Naive thymus-derived CD4-positive, alpha-beta T cell (primary cell): Measurements from ENCODE around the gene PDE6B. TPM values are rescaled to one million over a fixed set of nuclear protein-coding genes. Genes with fewer than 3 reads are reported as not detected.

ENCODE experiments used
- ATAC-seq: fragments of 150-1000 bp; cut with Tn5 transposase; 2 replicates; pipeline ENCODE4 v1.10.0; 2021; ENCODE audit warnings: mild to moderate bottlenecking, moderate library complexity
- CTCF ChIA-PET: fragments of 350-600 bp; sonication (Branson Sonifier 250); formaldehyde crosslinking; loops from one replicate; lab custom pipeline; 2021; ENCODE audit warnings: antibody characterized with exemption; lab: Charles Lee
- POLR2A ChIA-PET: fragments of 350-600 bp; sonication (Branson Sonifier 250); formaldehyde crosslinking; loops from one replicate; lab custom pipeline; 2021; ENCODE audit warnings: antibody characterized with exemption, inconsistent platforms; lab: Charles Lee
- DNase-seq, 9 donors: peaks; one replicate each; pipeline versions ENCODE4 v3.0.0 to v3.0.0-alpha.2; 2020 to 2022; ENCODE audit warnings: mixed read lengths in 1 of 9
- H3K27ac ChIP-seq: one replicate; pipeline ENCODE4 v1.7.0; 2013; ENCODE audit warnings: mild to moderate bottlenecking, low read depth, low read length, moderate library complexity
- H3K27me3 ChIP-seq, 2 donors: one replicate each; pipeline ENCODE4 v1.7.0; 2013; ENCODE audit warnings: low read length in 2 of 2, mild to moderate bottlenecking in 2 of 2, moderate library complexity in 2 of 2; ENCODE audit not compliant: control insufficient read depth in 2 of 2, insufficient read depth in 2 of 2
- H3K36me3 ChIP-seq, 3 experiments: 1 replicate in 2 of 3; 2 replicates in 1 of 3; pipeline ENCODE4 v1.7.0; 2013; ENCODE audit warnings: low read length in 3 of 3, mild to moderate bottlenecking in 3 of 3, moderate library complexity in 1 of 3; ENCODE audit not compliant: insufficient read depth in 3 of 3, control insufficient read depth in 2 of 3
- H3K4me1 ChIP-seq, 2 donors: one replicate each; pipeline ENCODE4 v1.7.0; 2013; ENCODE audit warnings: low read length in 2 of 2, mild to moderate bottlenecking in 2 of 2, moderate library complexity in 1 of 2; ENCODE audit not compliant: control insufficient read depth in 2 of 2, insufficient read depth in 2 of 2
- H3K4me3 ChIP-seq: 2 replicates; pipeline ENCODE4 v1.7.0; 2013; ENCODE audit warnings: mild to moderate bottlenecking, low read length
- H3K9me3 ChIP-seq, 3 experiments: 1 replicate in 2 of 3; 2 replicates in 1 of 3; pipeline ENCODE4 v1.7.0; 2013; ENCODE audit warnings: low read length in 3 of 3; ENCODE audit not compliant: control insufficient read depth in 2 of 3
- H3K27ac Mint-ChIP-seq, 9 donors: one replicate each; pipeline ENCODE4 v1.8.0; 2020 to 2022; ENCODE audit warnings: mixed read lengths in 9 of 9, mild to moderate bottlenecking in 8 of 9, moderate library complexity in 5 of 9, inconsistent platforms in 2 of 9
- H3K27me3 Mint-ChIP-seq, 5 donors: one replicate each; pipeline ENCODE4 v1.8.0; 2021 to 2022; ENCODE audit warnings: mixed read lengths in 5 of 5, mild to moderate bottlenecking in 1 of 5
- H3K36me3 Mint-ChIP-seq, 5 donors: one replicate each; pipeline ENCODE4 v1.8.0; 2020 to 2022; ENCODE audit warnings: mixed read lengths in 5 of 5, mild to moderate bottlenecking in 3 of 5, inconsistent platforms in 1 of 5
- H3K4me1 Mint-ChIP-seq, 7 donors: one replicate each; pipeline ENCODE4 v1.8.0; 2020 to 2022; ENCODE audit warnings: mixed read lengths in 7 of 7, mild to moderate bottlenecking in 3 of 7, inconsistent platforms in 1 of 7
- H3K4me3 Mint-ChIP-seq, 10 donors: one replicate each; pipeline ENCODE4 v1.8.0; 2020 to 2022; ENCODE audit warnings: mild to moderate bottlenecking in 10 of 10, mixed read lengths in 10 of 10, moderate library complexity in 6 of 10, inconsistent platforms in 2 of 10
- H3K9me3 Mint-ChIP-seq, 11 donors: one replicate each; pipeline ENCODE4 v1.8.0; 2020 to 2022; ENCODE audit warnings: mixed read lengths in 11 of 11, mild to moderate bottlenecking in 4 of 11, inconsistent platforms in 1 of 11, moderate library complexity in 1 of 11
- intact Hi-C, 2 donors: fragments of 100-400 bp; cut with micrococcal nuclease; formaldehyde crosslinking; loops; one replicate each; pipeline ENCODE4 v1.15.1; 2023
- polyA plus RNA-seq, 2 donors: library from polyadenylated mRNA; unstranded; fragments of 300-500 nt; fragmentation: Illumina TruSeq; gene quantifications; one replicate each; pipeline ENCODE4 v1.2.3, GENCODE V29; 2021
- total RNA-seq, 6 experiments: library from RNA in 5 of 6; stranded (reverse) in 5 of 6; gene quantifications; 1 replicate in 5 of 6; 2 replicates in 1 of 6; pipeline ENCODE4 v1.2.3 and lab custom pipeline; 2021 to 2026

The PDE6B gene
- total and polyA plus RNA-seq, 7 experiments from 2014 or later, result 13.7 to 28.3 (median 19.8) TPM

DNA sequence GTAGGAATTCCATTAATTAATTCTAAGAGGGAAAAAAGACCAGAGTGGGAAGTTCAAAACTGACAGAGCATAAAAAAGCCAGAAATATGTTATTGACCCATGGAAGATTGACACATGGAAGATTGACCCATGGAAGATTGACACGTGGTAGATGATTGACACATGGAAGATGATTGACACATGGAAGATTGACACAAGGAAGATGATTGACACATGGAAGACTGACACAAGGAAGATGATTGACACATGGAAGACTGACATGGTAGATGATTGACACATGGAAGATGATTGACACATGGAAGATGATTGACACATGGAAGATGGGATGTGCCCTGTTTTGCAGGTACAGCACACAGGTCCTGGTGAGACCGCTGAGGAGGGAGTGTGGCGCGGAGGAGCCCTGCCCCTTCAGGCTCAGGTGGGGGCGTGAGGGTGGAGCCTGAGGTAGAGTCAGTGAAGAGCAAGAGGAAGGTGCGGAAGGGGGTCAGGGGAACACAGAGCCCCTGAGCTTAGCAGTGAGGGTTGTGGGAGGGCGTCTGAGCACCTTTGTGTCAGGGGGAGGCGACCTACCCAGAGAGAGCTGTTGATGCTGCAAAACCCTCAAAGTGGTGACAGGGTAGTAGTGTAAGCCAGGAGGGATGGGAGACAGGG lies 15.8 kb upstream of the PDE6B start:
- ATAC-seq, result no peak

DNA sequence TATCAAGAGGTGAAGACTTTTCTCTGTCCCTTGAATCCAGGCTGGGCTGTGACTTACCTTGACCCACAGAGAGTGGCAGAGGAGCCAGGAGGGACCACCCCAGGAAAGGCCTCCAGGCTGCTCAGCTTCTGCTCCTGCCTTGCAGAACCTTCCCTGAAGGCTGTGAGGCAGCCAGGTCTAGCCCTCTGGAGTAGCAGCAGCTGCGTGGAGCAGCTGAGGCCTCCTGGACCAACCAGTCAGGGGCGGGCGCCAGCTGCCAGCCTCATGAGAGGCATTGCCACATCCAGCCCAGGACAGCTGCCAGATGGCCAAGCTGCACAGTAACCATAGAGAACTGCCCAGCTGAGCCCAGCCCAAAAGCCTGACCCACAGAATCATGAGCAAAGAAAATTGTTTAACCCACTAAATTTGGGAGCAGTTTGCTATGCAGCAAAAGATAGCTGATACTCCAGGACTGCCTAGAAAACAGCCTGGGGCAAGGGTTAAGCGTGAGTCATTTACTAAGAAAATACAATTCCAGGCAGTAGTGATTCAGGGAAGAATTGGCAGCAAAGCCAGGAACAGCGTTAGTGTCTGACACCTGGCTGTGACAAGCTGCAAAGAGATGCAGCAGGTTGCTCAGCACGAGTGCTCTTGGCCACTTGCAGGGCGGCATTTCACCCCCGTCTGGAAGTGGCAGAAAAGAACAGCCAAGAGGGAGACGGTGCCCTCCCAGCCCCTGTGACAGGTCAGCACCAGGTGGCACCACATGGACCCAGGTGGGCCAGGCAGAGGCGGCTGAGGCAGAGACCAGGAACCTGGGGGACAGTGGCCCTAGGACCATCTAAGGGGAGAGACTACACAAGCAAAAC lies 14.7 kb upstream of the PDE6B start:
- H3K27ac Mint-ChIP-seq, result no peak overlapping the region
- DNase-seq (no peak), ATAC-seq (no peak)
- Histone ChIP-seq H3K36me3 (no peaks in the 10 kb centered on the region), H3K4me3 (no peak overlapping the region), H3K9me3 (no peaks in the 10 kb centered on the region), H3K4me1 (no peaks in the 10 kb centered on the region), H3K27me3 (no peaks in the 10 kb centered on the region), H3K27ac (no peak overlapping the region)
- intact Hi-C loops, result no loop called here
- peaks cover 0 to 9% (median 0%) of the 10 kb centered on the region in 7 donors for H3K4me1 Mint-ChIP-seq
- ChIA-PET CTCF (no interaction called here), POLR2A (no interaction called here)
- H3K4me3 Mint-ChIP-seq, result no peak overlapping the region
- H3K27me3 Mint-ChIP-seq, result peaks cover 3 to 39% (median 18%) of the 10 kb centered on the region in 5 donors
- H3K9me3 Mint-ChIP-seq, result peaks cover 0 to 7% (median 1%) of the 10 kb centered on the region in 11 donors
- peaks cover 0 to 5% (median 0%) of the 10 kb centered on the region in 5 donors for H3K36me3 Mint-ChIP-seq

More for the DNA sequence above, 15.8 kb upstream of the PDE6B start:
- ChIA-PET CTCF (no interaction called here), POLR2A (no interaction called here)
- no peak overlapping the region for H3K4me3 ChIP-seq
- H3K27me3 ChIP-seq, result no peaks in the 10 kb centered on the region
- Mint-ChIP-seq H3K36me3 (peaks cover 0 to 5% (median 0%) of the 10 kb centered on the region in 5 donors), H3K9me3 (peaks cover 0 to 9% (median 1%) of the 10 kb centered on the region in 11 donors), H3K4me1 (peaks cover 0 to 9% (median 0%) of the 10 kb centered on the region in 7 donors), H3K27me3 (peaks cover 2 to 38% (median 18%) of the 10 kb centered on the region in 5 donors), H3K27ac (no peak overlapping the region), H3K4me3 (no peak overlapping the region)
- H3K27ac ChIP-seq, result no peak overlapping the region
- intact Hi-C loops, result no loop called here
- no peaks in the 10 kb centered on the region for H3K9me3 ChIP-seq
- no peak for DNase-seq
- no peaks in the 10 kb centered on the region for H3K36me3 ChIP-seq
- no peaks in the 10 kb centered on the region for H3K4me1 ChIP-seq

DNA sequence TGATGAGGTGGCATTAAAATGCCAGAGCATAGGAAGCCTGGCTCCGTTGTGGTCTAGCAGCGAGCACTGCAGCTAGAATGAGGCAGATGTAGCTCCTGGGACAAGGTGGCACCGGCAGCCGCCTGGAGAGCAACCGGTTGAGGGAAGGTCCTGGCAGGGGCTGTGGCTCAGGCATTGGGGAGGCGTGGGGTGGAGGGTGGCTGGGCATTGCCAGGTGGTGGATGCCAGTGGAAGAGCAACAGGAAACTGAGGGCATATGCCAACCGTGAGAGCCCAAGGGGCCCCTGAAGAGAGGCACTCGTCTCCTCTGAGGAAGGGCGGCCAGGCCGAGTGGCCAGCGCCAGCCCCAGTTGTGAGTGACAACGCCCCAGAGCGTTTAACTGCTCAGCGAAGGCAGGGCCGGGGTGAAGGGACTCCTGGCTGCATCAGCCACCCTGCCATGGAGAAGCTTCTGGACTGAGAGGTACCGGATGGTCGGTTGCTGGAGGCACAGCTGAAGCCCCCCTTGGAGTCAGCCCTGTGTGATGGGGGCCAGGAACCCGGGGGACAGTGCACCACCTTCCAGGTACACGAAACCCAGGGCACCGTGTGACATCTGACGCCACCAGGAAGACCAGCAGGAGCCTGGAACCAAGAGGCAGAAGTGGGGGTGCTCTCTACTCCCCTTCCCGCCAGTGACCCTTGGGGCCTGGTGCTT lies 13.2 kb upstream of the PDE6B start:
- Histone ChIP-seq H3K9me3 (no peaks in the 10 kb centered on the region), H3K27me3 (no peaks in the 10 kb centered on the region), H3K36me3 (no peaks in the 10 kb centered on the region), H3K27ac (no peak overlapping the region), H3K4me1 (no peaks in the 10 kb centered on the region), H3K4me3 (no peak overlapping the region)
- Mint-ChIP-seq H3K4me3 (no peak overlapping the region), H3K9me3 (peaks cover 0 to 7% (median 1%) of the 10 kb centered on the region in 11 donors), H3K36me3 (peaks cover 0 to 5% (median 0%) of the 10 kb centered on the region in 5 donors), H3K27ac (no peak overlapping the region), H3K27me3 (peaks cover 3 to 39% (median 24%) of the 10 kb centered on the region in 5 donors), H3K4me1 (peaks cover 0 to 9% (median 0%) of the 10 kb centered on the region in 7 donors)
- DNase-seq (no peak), ATAC-seq (no peak)
- intact Hi-C loops, result no loop called here
- CTCF ChIA-PET, result no interaction called here
- POLR2A ChIA-PET, result no interaction called here

DNA sequence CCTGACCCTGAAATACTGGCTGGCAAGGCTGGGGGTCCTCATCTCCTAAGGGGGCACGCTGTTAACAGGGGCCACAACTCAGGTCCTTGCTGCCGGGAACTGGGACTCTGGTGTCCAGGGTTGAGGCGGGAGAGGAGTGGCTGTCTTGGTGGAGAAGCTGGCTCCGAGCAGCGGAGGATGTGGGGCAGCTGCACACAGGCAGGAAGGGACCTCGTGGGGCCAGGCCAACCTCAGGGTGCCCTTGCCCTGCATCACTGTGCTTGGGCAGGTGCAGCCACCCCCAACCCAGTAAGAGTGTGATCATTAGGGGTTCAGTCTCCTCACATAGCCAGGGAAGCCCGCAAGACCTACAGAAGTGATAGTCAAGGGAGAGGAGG lies 12.6 kb upstream of the PDE6B start:
- intact Hi-C loops, result no loop called here
- ChIA-PET POLR2A (no interaction called here), CTCF (no interaction called here)
- Mint-ChIP-seq H3K4me1 (peaks cover 0 to 9% (median 0%) of the 10 kb centered on the region in 7 donors), H3K4me3 (no peak overlapping the region), H3K9me3 (peaks cover 0 to 7% (median 1%) of the 10 kb centered on the region in 11 donors), H3K27ac (no peak overlapping the region), H3K27me3 (peaks cover 3 to 37% (median 25%) of the 10 kb centered on the region in 5 donors), H3K36me3 (peaks cover 0 to 5% (median 0%) of the 10 kb centered on the region in 5 donors)
- no peak for ATAC-seq
- DNase-seq, result no peak
- no peaks in the 10 kb centered on the region for H3K9me3 ChIP-seq
- no peaks in the 10 kb centered on the region for H3K36me3 ChIP-seq
- H3K4me3 ChIP-seq, result no peak overlapping the region
- no peak overlapping the region for H3K27ac ChIP-seq
- no peaks in the 10 kb centered on the region for H3K27me3 ChIP-seq
- no peaks in the 10 kb centered on the region for H3K4me1 ChIP-seq

DNA sequence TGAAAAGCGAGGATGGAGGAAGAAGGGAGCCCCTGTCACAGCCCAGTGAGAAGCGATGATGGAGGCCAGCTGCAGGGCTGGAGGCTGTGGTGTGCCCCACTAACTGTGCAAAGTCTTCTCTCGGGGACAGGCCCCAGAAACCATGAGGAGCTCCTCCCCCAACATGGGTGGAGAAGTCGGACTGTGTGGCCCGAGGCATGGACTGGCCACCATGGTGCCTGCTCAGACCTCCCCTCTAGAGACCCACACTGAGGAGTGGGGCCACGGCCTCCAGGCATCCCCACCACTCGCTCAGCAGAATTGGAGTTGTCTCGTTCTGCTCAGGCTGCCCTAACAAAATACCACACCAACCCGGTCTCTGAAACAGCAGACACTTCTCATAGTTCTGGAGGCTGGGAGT lies 12.2 kb upstream of the PDE6B start:
- no peak overlapping the region for H3K27ac ChIP-seq
- H3K27me3 Mint-ChIP-seq, result peaks cover 3 to 40% (median 25%) of the 10 kb centered on the region in 5 donors
- no peaks in the 10 kb centered on the region for H3K27me3 ChIP-seq
- H3K27ac Mint-ChIP-seq, result no peak overlapping the region
- H3K36me3 ChIP-seq, result no peaks in the 10 kb centered on the region
- no peak overlapping the region for H3K4me3 Mint-ChIP-seq
- intact Hi-C loops, result no loop called here
- H3K4me1 Mint-ChIP-seq, result peaks cover 0 to 9% (median 0%) of the 10 kb centered on the region in 7 donors
- CTCF ChIA-PET, result no interaction called here
- H3K9me3 Mint-ChIP-seq, result peaks cover 0 to 7% (median 1%) of the 10 kb centered on the region in 11 donors
- peaks cover 0 to 5% (median 0%) of the 10 kb centered on the region in 5 donors for H3K36me3 Mint-ChIP-seq
- no peaks in the 10 kb centered on the region for H3K4me1 ChIP-seq
- POLR2A ChIA-PET, result no interaction called here
- no peak overlapping the region for H3K4me3 ChIP-seq
- DNase-seq, result no peak
- ATAC-seq, result no peak
- H3K9me3 ChIP-seq, result no peaks in the 10 kb centered on the region

DNA sequence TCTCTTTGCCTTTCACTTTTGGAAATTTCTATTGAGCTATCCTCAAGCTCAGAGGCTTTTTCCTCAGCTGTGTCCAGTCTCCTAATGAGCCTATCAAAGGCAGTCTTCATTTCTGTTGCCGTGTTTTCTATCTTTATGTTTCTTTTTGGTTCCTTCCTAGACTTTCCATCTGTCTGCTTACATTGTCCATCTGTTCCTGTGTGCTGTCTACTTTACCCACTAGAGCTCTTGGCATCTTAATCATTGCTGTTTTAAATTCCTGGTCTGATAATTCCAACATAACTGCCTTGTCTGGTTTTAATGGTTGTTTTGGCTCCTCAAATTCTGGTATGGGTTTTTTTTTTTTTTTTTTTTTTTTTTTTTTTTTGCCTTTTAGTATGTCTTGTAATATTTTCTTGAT lies 9.3 kb upstream of the PDE6B start:
- Histone ChIP-seq H3K27ac (no peak overlapping the region), H3K9me3 (no peaks in the 10 kb centered on the region), H3K4me1 (no peaks in the 10 kb centered on the region), H3K4me3 (no peak overlapping the region), H3K36me3 (no peaks in the 10 kb centered on the region), H3K27me3 (no peaks in the 10 kb centered on the region)
- Mint-ChIP-seq H3K27me3 (peaks cover 3 to 30% (median 29%) of the 10 kb centered on the region in 5 donors), H3K4me3 (no peak overlapping the region), H3K4me1 (no peaks in the 10 kb centered on the region), H3K36me3 (peaks cover 0 to 4% (median 0%) of the 10 kb centered on the region in 5 donors), H3K9me3 (peaks cover 0 to 3% (median 0%) of the 10 kb centered on the region in 11 donors), H3K27ac (no peak overlapping the region)
- no peak for ATAC-seq
- POLR2A ChIA-PET, result no interaction called here
- CTCF ChIA-PET, result no interaction called here
- intact Hi-C loops, result no loop called here
- no peak for DNase-seq
